Endothelial cell (in vitro differentiated cells): ENCODE data around the gene CGNL1. TPM values are rescaled to one million over a fixed set of nuclear protein-coding genes. Genes with fewer than 3 reads are reported as not detected.
A peak's percentile ranks its signal among the peaks of the same experiment; 100 is the strongest.

Source experiments
- DNase-seq: peaks from one replicate; pipeline ENCODE4 v3.0.0; 2021; ENCODE audit warnings: low spot score
- H3K27ac Mint-ChIP-seq: one replicate; pipeline ENCODE4 v1.8.0; 2021; ENCODE audit warnings: mixed read lengths, inconsistent platforms; ENCODE audit not compliant: unreplicated experiment
- H3K27me3 Mint-ChIP-seq: one replicate; pipeline ENCODE4 v1.8.0; 2021; ENCODE audit warnings: mild to moderate bottlenecking, moderate library complexity, mixed read lengths, inconsistent platforms; ENCODE audit not compliant: unreplicated experiment
- H3K36me3 Mint-ChIP-seq: one replicate; pipeline ENCODE4 v1.8.0; 2021; ENCODE audit warnings: mild to moderate bottlenecking, low read depth, mixed read lengths, inconsistent platforms; ENCODE audit not compliant: unreplicated experiment
- H3K4me1 Mint-ChIP-seq: one replicate; pipeline ENCODE4 v1.8.0; 2021; ENCODE audit warnings: mild to moderate bottlenecking, mixed read lengths, inconsistent platforms; ENCODE audit not compliant: unreplicated experiment
- H3K4me3 Mint-ChIP-seq: one replicate; pipeline ENCODE4 v1.8.0; 2021; ENCODE audit warnings: mild to moderate bottlenecking, mixed read lengths, inconsistent platforms; ENCODE audit not compliant: unreplicated experiment
- H3K9me3 Mint-ChIP-seq: one replicate; pipeline ENCODE4 v1.8.0; 2021; ENCODE audit warnings: mixed read lengths, inconsistent platforms; ENCODE audit not compliant: unreplicated experiment
- CTCF ChIP-seq: fragments of 200-600 bp; sonication (generic); IDR thresholded peaks from one replicate; pipeline ENCODE4 v1.5.0; 2021; ENCODE audit warnings: antibody characterized with exemption; ENCODE audit not compliant: unreplicated experiment
- total RNA-seq: library from RNA; stranded (reverse); fragmentation: NEBNext Ultra II Directional; extraction: Animal tissue kit (Norgen Biotek cat#: 25700); gene quantifications from one replicate; pipeline ENCODE4 v1.2.1, GENCODE V29; 2021; ENCODE audit not compliant: unreplicated experiment

The CGNL1 gene
- total RNA-seq, 1 donor from 2014 or later: 238 TPM

GRCh38 chr15:57356636-57357035 lies 19.7 kb upstream of the CGNL1 start:
- DNase-seq: no peak
- no peaks in the 10 kb centered on the region for H3K9me3 Mint-ChIP-seq
- H3K4me3 Mint-ChIP-seq: no peak overlapping the region
- H3K27me3 Mint-ChIP-seq: peaks cover 6% of the 10 kb centered on the region
- no peak for TF ChIP-seq CTCF
- peaks cover 10% of the 10 kb centered on the region for H3K4me1 Mint-ChIP-seq
- H3K27ac Mint-ChIP-seq: no peak overlapping the region
- peaks cover 4% of the 10 kb centered on the region for H3K36me3 Mint-ChIP-seq

GRCh38 chr15:57357799-57358198 lies 18.5 kb upstream of the CGNL1 start:
- H3K36me3 Mint-ChIP-seq: no peaks in the 10 kb centered on the region
- H3K9me3 Mint-ChIP-seq: no peaks in the 10 kb centered on the region
- no peak for TF ChIP-seq CTCF
- peaks cover 3% of the 10 kb centered on the region for H3K4me1 Mint-ChIP-seq
- DNase-seq: no peak
- no peak overlapping the region for H3K27ac Mint-ChIP-seq
- H3K27me3 Mint-ChIP-seq: peaks cover 6% of the 10 kb centered on the region
- no peak overlapping the region for H3K4me3 Mint-ChIP-seq

- H3K4me3 Mint-ChIP-seq: no peak overlapping the region
- no peak for DNase-seq
Measured at GRCh38 chr15:57358571-57358970, 17.7 kb upstream of the CGNL1 start.

GRCh38 chr15:57363661-57364060 lies 12.6 kb upstream of the CGNL1 start:
- DNase-seq: no peak
- TF ChIP-seq CTCF: no peak
- Mint-ChIP-seq H3K27me3 (no peaks in the 10 kb centered on the region), H3K4me1 (peaks cover 6% of the 10 kb centered on the region), H3K4me3 (no peak overlapping the region), H3K36me3 (no peaks in the 10 kb centered on the region), H3K27ac (no peak overlapping the region), H3K9me3 (no peaks in the 10 kb centered on the region)

More at GRCh38 chr15:57358571-57358970, 17.7 kb upstream of the CGNL1 start:
- Mint-ChIP-seq H3K27me3 (peaks cover 3% of the 10 kb centered on the region), H3K27ac (no peak overlapping the region), H3K9me3 (no peaks in the 10 kb centered on the region), H3K4me1 (no peaks in the 10 kb centered on the region), H3K36me3 (no peaks in the 10 kb centered on the region)
- no peak for TF ChIP-seq CTCF

- TF ChIP-seq CTCF: no peak
- no peaks in the 10 kb centered on the region for H3K27me3 Mint-ChIP-seq
- H3K9me3 Mint-ChIP-seq: no peaks in the 10 kb centered on the region
- H3K4me3 Mint-ChIP-seq: no peak overlapping the region
- no peaks in the 10 kb centered on the region for H3K36me3 Mint-ChIP-seq
- H3K4me1 Mint-ChIP-seq: peaks cover 6% of the 10 kb centered on the region
- DNase-seq: peak; percentile 42
- H3K27ac Mint-ChIP-seq: peak overlapping the region; percentile 43
Measured at GRCh38 chr15:57364282-57365007, 11.9 kb upstream of the CGNL1 start.
